NCI-H2196 (cell line): ENCODE data around the gene ARID5A.
"Not testable (repeated sequence)": the region's sequence is repeated elsewhere in the genome, so short reads cannot be mapped to it uniquely, and the experiment has no call there.

Experiments
- DNase-seq: peaks from one replicate; lab custom pipeline; 2025; ENCODE audit not compliant: unreplicated experiment; lab: John Stamatoyannopoulos, UW

ARID5A gene, protein sequence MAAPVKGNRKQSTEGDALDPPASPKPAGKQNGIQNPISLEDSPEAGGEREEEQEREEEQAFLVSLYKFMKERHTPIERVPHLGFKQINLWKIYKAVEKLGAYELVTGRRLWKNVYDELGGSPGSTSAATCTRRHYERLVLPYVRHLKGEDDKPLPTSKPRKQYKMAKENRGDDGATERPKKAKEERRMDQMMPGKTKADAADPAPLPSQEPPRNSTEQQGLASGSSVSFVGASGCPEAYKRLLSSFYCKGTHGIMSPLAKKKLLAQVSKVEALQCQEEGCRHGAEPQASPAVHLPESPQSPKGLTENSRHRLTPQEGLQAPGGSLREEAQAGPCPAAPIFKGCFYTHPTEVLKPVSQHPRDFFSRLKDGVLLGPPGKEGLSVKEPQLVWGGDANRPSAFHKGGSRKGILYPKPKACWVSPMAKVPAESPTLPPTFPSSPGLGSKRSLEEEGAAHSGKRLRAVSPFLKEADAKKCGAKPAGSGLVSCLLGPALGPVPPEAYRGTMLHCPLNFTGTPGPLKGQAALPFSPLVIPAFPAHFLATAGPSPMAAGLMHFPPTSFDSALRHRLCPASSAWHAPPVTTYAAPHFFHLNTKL

DNA sequence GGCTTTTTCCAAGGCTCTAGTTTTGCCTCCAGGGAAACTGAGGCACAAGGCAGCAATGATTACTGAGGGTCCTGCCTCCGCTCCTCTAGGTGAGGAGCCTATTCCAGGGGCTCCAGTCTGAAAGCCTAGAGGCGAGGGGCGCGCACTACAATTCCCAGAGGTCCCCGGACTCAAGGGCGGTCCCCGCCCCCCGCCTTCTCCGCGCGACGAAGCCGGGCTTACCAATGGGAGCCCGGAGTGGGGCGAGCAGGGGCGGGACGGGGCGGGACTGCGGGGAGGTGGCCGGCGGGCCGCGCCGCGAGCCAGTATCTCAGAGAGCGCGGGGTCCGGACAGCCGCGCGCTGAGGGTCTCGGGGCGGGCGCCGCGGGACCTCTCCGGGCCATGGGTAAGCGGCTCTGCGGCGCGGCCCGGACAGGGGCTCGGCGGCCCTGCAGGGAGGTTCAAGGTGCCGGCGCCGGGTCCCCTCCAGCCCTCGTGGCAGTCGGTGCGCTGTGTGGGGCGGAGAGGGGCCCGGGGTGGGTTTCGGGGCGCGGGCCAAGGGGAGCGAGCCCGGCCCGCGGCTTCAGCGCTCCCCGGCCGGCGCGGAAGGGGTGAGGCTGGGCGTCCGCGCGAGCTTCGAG is at the start of gene ARID5A:
Gene ARID5A (plus strand): TSS at position 308 of the 621 bp plus-strand sequence. CDS start 75 bp downstream, at position 383.
- peak; percentile 90 for DNase-seq

DNA sequence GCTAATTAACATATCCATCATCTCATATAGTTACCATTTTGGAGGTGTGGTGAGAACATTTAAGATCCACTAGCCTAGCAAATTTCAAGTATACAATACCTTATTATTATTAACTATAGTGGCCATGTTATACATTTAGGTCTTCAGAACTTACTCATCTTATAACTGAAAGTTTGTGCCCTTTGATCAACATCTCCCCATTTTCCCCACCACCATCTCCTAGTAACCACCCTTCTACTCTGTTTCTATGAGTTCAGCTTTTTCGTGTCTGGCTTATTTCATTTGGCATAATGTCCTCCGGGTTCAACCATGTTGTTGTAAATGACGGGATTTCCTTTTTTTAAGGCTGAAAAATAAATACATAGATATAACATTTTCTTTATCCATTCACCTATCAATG is 47.3 kb upstream of the ARID5A start:
- no peak for DNase-seq

DNA sequence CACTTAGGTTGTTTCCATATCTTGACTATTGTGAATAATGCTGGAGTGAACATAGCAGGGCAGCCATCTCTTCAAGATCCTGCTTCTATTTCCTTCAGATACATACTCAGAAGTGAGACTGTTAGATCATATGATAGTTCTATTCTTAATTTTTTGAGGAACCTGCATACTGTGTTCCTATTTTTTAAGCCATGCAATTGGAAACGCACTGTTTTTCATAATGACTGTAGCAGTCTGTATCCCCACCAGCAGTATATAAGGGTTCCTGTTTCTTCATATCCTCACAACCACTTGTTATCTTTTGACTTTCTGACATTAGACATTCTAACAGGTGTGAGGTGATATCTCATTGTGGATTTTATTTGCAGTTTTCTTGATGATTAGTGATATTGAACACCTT is 46.9 kb upstream of the ARID5A start:
- no peak for DNase-seq

DNA sequence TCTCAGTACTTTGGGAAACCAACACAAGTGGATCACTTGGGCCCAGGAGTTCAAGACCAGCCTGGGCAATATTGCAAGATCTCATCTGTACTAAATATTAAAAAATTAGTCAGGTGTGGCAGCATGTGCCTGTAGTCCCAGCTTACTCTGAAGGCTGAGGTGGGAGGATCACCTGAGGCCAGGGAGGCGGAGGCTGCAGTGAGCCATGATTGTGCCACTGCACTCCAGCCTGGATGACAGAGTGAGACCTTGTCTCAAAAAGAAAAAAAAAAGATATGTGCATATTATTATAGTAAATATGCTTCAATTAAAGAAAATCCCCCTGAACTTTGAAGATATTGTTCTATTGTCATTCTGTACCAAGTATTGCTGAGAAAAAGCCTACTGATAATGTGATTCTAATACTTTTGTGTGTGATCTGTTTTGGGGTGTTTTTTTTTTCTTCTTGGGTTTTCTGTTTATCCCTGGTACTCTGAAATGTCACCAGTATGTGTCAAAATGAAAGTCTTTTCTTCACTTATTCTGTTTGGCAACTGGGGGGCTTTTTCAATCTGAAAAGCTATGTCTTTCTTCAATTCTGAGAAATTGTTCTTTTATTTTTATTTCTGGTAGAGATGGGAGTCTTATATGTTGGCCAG is 44.6 kb upstream of the ARID5A start:
- no peak for DNase-seq

DNA sequence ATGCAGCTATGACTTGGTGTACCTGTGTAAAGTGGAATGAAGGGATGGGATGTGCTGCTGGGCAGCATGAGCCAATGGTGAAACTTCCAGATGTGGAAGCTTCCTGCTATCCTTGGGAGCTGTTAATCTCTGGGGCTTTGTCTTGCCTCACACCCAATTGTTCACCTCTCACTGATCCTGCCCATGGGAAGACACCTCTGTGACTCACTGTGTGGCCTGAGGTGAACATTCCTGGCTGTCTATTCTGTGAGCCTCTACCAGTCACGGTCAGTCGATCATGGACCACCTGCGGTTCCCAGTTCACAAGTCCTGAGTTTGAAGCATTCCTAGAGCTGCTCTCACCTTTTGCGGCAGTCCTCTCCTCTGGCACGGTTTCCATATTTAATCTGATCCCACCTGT is 43.5 kb upstream of the ARID5A start:
- DNase-seq, result no peak

DNA sequence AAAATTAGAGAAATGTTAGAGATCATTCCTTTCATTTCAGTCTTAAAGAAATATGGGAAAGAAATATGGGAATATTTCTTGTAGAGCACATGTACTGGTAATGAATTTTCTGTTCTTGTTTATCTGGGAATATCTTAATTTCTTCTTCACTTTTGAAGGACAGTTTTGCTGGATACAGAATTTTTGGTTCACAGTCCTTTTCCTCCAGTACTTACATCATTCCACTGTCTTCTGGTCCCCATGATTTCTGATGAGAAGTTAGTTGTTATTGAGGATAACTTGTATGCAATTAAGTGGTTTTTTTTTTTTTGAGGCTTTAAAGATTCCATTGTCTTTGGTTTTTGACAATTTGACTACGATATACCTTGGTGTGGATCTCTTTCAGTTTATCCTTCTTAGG is 42.4 kb upstream of the ARID5A start:
- DNase-seq, result no peak

DNA sequence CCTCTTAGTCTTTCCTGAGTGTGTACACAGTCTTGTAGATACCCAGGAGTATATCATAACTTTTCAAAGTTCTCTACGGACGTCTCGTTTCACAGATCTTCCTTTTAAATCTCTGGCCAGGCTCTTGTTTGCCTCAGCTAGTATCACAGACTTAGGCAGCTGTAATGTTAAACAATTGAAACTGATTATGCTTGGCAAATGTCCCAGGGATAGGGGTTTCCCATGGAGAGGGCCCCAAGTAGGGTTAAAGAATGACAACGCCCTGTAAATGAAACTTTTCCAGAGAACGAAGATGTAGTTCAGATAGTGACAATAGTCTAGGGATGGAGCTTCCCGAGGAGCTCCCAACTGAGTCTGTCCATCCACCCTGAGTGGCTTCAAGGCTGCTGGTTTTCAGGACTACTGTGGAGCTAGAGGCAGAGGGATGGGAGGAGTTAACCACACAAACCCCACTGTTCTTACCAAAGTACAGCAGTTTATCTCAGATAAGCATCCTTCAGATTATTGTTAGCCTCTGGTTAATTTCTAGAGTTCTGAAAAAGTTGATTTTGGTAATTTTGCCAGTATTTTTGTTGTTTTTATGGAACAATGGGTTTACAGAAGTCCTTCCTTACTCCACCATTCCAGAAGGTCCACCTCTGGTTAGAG is 40.4 kb upstream of the ARID5A start:
- no peak for DNase-seq

DNA sequence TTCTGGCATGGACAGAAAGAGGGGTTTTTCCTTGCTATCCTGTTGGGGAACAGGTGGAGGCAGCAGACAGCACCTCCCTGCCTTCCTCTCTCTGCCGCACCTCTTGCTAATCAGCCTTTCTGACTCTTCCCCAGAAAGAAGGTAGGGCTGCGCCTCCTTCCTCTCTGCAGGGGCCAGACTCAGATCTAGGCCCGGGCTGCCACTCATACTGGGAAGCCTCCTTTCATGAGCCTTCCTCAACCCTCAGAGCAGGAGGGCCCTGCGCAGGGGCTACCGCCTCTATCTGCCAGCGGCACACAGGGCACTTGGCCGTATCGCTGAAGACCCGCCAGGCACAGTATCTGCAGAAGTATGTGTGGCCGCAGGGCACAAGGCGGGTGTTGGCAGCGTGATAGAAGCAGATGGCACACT is 38.5 kb upstream of the ARID5A start:
- no peak for DNase-seq

DNA sequence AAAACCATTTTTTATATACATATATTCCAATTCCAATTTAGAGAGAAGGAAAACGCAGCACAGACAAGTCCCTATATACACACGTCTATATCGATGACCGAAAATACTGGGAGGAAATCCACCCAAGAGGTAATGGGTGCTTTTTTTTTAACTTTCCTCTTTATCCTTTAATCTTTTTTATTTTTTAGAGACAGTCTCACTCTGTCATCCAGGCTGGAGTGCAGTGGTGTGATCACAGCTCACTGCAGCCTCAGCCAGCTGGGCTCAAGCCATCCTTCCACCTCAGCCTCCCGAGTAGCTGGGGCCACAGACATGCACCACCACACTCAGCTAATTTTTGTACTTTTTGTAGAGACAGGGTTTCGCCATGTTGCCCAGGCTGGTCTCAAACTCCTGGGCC is 37.9 kb upstream of the ARID5A start:
- not testable (repeated sequence) for DNase-seq

DNA sequence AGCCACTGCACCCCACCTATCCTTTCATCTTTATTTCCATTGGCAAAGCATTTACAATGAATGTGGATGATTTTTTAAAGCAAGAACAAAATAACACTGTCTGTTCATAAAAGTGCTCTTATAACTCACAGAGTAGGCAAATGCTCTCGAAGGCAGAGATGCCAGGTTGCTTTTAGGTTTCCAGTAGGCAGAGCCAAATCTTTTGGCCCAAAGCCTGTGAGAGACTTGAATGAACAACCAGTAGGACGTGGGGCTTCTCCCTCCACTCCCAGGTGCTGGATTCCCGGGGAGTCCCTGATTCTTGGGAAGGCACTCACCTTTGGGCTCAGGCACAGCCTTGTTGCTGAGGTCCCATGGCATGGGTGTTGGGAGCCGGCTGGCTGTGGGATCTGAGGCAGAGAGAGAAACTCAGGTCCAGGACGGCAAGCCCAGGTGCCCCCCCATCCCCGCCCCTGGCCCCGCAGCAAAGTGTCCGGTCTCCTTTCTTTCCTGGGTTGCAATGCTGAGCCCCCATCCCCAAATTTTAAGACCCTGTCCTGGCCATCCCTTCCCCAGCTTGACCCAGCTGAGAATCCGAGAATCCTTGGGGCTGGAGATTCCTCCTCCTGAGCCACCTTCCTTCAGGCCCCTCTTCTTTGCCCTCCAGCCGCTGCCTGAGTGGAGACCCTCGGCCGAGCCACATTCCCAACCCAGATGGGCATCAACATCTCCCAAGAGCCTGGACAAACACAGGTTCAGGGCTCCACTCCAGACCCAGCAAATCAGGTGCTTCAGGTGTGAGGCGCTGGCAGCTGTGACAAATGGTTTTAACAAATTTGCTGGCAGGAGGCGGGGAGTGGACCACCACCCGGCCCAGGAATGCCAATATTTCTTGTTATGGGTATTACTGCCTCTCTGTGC is 37.2 kb upstream of the ARID5A start:
- no peak for DNase-seq

DNA sequence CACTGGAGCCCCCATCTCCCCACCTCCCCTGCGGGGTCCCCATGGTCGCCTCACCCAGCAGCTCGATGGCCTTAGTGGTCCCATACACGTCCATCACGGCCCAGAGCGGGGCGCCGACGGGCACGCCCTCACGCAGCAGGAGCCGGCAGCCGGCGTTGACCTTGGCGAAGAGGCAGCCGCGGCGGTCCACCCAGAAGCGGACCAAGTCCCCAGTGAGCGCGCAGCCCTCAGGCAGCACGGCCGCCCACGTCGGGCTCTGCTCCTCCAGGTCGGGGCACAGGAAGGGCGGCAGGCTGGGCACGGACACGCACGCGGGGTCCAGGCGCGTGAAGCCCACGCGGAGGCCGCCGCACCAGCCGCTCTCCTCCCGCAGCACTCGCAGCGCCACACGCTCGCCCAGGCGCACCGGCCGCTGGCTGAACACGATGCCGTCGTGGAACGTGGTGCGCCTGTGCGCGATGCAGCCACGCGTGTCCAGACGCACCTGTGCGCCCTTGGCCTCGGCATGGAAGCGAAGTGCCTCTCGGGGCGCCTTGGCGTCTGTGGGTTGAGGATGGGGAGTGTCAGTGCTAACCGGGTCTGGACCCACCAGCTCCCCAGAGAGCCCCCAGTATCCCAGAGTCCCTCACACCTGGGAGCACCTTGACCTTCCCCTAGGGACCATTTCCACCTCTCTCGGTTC is 36.0 kb upstream of the ARID5A start:
- DNase-seq, result no peak

DNA sequence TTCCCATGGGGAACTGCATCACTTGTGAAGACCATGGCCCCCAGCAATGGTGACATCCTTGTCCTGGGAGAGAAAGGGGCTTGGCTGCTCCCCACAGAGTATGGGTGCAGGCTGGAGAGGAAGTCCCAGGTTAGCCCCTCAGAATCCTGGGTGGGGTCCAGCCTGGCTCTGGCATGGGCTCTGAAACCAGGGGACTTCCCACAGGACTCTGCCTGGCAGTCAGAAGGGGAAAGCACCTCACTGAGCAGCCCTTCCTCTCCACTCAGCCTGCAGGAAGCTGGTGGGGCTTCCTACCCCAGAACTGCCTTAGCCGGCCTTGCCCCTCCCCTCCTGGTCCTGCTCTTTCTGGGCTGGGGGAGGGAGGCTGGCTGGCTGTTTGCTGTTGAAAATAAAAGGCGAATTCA is 35.1 kb upstream of the ARID5A start:
- DNase-seq, result no peak

DNA sequence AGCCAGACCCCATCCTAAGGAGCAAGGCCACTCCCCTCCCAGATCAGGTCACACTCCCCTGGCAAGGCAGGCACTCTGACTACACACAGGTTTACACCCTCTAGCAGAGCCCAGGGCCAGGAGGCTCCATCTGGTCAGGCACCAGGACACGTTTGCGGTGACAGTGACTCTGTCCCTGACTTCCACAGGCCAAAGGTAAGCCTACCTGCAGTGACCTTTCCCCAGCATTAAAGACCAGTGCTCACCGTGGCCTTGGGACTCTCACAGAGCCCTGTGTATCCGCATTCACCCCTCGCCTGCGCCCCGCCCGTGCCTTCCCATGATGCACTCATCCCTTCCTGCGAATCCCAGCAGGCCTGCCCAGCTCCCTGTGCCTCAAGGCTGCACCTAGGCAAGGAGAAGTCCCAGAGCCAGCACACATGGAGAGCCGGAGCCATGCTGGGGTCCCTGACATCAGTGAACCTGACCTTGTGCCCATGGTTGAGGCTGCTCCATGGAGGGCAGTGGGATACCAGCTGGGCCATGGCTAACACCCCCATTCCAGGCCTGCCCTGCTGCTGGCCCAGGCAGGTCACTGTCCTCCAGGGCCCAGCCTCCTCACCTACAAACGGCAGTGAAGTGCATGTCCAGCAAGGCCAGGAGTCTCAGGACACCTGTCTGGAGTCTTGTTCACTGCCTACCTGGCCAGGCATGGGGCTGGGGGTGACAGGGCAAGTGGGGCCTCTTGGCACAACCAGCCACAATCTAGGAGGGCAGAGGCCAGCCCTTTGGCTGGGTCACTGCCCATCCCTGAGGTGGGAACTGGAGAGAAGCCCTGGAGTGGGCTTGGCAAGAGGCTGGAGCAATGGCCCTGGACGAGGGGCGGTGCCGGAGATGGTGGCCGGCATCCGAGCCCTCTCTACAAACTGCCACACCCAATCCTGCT is 34.4 kb upstream of the ARID5A start:
- no peak for DNase-seq

DNA sequence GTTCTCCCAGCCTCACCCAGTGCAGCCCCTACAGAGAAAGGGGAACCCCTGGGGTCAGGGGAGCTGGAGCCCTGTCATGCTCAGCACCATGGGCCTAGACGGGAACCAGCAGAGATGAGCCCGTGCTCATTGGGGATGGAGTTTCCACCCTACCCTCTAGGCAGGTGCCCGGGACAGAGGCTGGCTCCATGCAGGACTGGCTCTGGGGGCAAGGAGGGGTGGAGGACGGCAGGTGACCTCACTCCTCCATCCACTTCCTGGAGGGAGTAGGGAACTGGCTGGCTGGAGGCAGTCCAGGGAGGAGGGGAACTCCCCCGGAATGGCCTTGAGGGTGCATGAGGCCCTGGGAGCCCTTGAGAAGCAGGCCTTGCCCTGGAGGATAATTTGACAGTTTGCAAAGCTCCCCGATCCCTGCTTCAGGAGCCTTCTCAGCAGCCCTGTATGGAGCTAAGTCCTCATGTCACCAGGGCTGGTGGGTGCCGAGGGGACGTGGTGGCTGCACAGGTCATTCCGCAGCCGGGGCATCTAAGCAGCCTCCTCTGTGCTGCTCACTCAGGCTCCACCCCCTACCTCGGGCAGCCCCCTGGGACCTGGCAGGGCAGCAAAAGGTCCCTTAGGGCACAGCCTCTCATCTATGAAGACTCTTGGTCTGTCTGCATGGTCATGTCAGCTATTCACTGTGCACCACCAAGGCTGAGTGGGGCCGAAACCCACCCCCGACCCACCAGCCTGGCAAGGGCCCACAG is 33.5 kb upstream of the ARID5A start:
- no peak for DNase-seq

DNA sequence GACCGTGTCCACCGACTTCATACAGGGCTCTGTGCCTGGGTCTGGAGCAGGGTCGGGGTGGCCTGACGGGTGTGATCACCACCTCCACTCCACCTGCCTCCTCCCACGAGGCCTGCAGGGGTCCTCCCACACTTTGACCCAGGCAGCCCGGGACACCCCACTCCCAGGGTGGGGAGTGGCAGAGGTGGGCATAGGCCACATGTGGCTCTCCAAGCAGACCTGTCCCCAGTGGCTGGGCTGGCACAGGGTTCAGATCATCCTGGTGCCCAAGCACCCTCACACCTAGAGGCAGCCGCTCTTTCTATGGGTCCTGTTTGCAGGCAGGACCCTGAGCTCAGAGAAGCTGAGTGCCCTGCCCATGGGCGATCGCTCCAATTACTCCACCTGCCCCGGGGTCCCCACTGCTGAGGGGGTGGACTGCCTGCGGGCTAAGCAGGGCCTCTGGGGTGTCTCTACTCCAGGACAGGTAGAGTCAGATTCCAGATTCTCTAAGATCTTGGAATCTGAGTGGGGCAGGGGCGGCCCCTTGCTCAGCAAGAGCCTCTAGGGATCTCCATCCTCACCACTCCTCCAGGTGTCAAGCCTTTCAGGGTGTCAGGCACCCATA is 32.8 kb upstream of the ARID5A start:
- no peak for DNase-seq

DNA sequence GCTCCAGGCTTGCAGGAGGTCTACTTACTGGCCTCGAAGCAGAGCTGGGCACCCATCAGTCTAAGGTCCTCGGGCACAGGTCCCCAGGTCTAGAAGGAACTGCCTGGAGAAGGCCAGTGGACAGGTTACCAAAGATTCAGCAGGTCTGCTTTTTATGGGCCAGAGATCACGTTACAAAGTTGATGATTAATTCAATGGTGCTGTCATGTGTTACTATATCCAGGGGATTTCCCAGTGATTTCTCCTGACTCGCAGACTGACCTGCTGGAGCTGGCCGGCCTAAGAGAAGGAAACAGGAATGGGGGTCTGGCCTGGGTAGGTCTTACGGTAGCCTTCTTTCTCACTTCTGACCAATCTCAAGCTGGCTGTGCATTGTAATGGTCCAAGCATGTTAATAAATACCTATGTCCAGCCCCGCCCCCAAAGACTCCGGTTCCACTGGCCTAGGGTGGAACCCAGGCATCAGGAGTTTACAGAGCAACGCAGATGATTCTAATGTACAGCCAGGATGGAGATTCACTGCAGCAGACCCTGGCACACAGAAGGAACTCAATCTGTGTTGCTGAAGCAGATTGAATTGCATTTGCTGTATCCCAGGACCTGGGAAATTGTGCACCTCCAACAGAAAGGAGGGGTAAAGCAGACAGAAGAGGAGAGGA is 31.2 kb upstream of the ARID5A start, which contains the start of gene NEURL3:
Gene NEURL3 (minus strand): TSS at position 127 of the 659 bp plus-strand sequence. CDS start 71 bp downstream, at position 56.
- peak; percentile 43 for DNase-seq
